H1 (cell line): ENCODE data around the gene TMEM222. TPM values are rescaled to one million over a fixed set of nuclear protein-coding genes. Genes with fewer than 3 reads are reported as not detected.

Experiments
- EGR1 ChIP-seq: IDR thresholded peaks from 2 replicates; pipeline ENCODE4 v1.6.1; 2011; ENCODE audit warnings: low read depth, low read length, borderline replicate concordance
- JUND ChIP-seq: IDR thresholded peaks from 2 replicates; pipeline ENCODE4 v1.6.1; 2011; ENCODE audit warnings: mild to moderate bottlenecking, improper control_type of control experiment, low read length
- POU5F1 ChIP-seq: IDR thresholded peaks from 2 replicates; pipeline ENCODE4 v1.6.1; 2011; ENCODE audit warnings: low read depth, mild to moderate bottlenecking, low read length, moderate library complexity
- USF2 ChIP-seq: IDR thresholded peaks from 2 replicates; pipeline ENCODE4 v1.6.1; 2011; ENCODE audit warnings: low read length, improper control_type of control experiment
- polyA plus RNA-seq, 7 experiments: library from polyadenylated mRNA; depleted of rRNA in 3 of 7; stranded (reverse) in 5 of 7; unstranded in 2 of 7; fragments of >200 nt in 5 of 7; fragments of 200-250 nt in 2 of 7; gene quantifications; 1 replicate in 5 of 7; 2 replicates in 1 of 7; 4 replicates in 1 of 7; pipeline versions ENCODE4 v1.2.1 to v1.2.3, GENCODE V29; 2011 to 2013; ENCODE audit warnings: missing spikeins in 2 of 7, mixed read lengths in 2 of 7
- total RNA-seq: library from RNA; stranded (reverse); fragmentation: NEBNext Ultra II Directional; extraction: Animal tissue kit (Norgen Biotek cat#: 25700); gene quantifications from 2 replicates; pipeline ENCODE4 v1.2.1, GENCODE V29; 2021
- TF ChIP-seq, protein P1 (sequence below): IDR thresholded peaks from 2 replicates; pipeline ENCODE4 v1.6.1; 2012; ENCODE audit warnings: low read length, inconsistent platforms
- TF ChIP-seq, protein P2 (sequence below): fragments of 300-600 bp; sonication (generic); IDR thresholded peaks from 2 replicates; pipeline ENCODE4 v1.7.1; 2012; ENCODE audit warnings: low read length, moderate library complexity, mild to moderate bottlenecking, inconsistent platforms; ENCODE audit not compliant: insufficient replicate concordance

Gene TMEM222
- total and polyA plus RNA-seq, 2 of the 8 experiments (the other 6 are each of a cell fraction or from before 2014, with no cell fraction given), result 27.0 to 51.8 TPM

DNA sequence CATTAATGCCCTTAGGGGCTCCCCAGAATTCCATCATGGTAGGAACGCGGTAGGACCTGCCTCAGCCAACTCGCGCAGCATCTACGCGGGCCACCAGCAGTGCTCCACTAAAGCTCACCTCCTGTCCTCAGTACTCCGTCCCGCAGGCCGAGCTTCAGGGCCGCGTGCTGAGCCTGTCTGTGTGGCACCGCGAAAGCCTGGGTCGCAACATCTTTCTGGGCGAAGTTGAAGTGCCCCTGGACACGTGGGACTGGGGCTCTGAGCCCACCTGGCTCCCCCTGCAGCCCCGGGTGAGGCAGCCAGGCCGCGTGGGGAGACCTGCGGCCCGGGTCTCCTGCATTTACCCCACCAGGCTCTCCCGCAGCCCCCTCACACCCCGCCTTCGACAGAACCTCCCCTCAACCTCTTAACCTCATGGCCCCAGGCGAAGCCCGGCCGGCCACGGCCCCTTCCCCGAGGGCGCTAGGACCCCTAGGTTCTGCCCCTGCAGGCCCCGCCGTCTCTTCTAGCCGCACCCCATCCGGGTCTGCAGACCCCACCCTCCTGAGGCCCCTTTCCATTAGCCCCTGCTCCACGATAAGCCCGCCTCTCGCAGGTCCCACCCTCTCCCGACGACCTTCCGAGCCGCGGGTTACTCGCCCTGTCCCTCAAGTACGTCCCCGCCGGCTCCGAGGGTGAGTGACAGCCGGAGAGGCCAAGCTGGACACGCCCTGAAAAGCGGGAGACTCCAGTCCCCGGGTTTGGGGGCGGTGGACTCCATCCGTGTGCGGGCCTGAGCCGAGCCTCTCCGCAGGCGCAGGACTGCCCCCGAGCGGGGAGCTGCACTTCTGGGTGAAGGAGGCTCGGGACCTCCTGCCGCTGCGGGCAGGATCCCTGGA lies 28.9 kb downstream of the TMEM222 start (continued):
- TF ChIP-seq, protein P1, sequence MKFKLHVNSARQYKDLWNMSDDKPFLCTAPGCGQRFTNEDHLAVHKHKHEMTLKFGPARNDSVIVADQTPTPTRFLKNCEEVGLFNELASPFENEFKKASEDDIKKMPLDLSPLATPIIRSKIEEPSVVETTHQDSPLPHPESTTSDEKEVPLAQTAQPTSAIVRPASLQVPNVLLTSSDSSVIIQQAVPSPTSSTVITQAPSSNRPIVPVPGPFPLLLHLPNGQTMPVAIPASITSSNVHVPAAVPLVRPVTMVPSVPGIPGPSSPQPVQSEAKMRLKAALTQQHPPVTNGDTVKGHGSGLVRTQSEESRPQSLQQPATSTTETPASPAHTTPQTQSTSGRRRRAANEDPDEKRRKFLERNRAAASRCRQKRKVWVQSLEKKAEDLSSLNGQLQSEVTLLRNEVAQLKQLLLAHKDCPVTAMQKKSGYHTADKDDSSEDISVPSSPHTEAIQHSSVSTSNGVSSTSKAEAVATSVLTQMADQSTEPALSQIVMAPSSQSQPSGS, result no peak
- TF ChIP-seq, protein P2, sequence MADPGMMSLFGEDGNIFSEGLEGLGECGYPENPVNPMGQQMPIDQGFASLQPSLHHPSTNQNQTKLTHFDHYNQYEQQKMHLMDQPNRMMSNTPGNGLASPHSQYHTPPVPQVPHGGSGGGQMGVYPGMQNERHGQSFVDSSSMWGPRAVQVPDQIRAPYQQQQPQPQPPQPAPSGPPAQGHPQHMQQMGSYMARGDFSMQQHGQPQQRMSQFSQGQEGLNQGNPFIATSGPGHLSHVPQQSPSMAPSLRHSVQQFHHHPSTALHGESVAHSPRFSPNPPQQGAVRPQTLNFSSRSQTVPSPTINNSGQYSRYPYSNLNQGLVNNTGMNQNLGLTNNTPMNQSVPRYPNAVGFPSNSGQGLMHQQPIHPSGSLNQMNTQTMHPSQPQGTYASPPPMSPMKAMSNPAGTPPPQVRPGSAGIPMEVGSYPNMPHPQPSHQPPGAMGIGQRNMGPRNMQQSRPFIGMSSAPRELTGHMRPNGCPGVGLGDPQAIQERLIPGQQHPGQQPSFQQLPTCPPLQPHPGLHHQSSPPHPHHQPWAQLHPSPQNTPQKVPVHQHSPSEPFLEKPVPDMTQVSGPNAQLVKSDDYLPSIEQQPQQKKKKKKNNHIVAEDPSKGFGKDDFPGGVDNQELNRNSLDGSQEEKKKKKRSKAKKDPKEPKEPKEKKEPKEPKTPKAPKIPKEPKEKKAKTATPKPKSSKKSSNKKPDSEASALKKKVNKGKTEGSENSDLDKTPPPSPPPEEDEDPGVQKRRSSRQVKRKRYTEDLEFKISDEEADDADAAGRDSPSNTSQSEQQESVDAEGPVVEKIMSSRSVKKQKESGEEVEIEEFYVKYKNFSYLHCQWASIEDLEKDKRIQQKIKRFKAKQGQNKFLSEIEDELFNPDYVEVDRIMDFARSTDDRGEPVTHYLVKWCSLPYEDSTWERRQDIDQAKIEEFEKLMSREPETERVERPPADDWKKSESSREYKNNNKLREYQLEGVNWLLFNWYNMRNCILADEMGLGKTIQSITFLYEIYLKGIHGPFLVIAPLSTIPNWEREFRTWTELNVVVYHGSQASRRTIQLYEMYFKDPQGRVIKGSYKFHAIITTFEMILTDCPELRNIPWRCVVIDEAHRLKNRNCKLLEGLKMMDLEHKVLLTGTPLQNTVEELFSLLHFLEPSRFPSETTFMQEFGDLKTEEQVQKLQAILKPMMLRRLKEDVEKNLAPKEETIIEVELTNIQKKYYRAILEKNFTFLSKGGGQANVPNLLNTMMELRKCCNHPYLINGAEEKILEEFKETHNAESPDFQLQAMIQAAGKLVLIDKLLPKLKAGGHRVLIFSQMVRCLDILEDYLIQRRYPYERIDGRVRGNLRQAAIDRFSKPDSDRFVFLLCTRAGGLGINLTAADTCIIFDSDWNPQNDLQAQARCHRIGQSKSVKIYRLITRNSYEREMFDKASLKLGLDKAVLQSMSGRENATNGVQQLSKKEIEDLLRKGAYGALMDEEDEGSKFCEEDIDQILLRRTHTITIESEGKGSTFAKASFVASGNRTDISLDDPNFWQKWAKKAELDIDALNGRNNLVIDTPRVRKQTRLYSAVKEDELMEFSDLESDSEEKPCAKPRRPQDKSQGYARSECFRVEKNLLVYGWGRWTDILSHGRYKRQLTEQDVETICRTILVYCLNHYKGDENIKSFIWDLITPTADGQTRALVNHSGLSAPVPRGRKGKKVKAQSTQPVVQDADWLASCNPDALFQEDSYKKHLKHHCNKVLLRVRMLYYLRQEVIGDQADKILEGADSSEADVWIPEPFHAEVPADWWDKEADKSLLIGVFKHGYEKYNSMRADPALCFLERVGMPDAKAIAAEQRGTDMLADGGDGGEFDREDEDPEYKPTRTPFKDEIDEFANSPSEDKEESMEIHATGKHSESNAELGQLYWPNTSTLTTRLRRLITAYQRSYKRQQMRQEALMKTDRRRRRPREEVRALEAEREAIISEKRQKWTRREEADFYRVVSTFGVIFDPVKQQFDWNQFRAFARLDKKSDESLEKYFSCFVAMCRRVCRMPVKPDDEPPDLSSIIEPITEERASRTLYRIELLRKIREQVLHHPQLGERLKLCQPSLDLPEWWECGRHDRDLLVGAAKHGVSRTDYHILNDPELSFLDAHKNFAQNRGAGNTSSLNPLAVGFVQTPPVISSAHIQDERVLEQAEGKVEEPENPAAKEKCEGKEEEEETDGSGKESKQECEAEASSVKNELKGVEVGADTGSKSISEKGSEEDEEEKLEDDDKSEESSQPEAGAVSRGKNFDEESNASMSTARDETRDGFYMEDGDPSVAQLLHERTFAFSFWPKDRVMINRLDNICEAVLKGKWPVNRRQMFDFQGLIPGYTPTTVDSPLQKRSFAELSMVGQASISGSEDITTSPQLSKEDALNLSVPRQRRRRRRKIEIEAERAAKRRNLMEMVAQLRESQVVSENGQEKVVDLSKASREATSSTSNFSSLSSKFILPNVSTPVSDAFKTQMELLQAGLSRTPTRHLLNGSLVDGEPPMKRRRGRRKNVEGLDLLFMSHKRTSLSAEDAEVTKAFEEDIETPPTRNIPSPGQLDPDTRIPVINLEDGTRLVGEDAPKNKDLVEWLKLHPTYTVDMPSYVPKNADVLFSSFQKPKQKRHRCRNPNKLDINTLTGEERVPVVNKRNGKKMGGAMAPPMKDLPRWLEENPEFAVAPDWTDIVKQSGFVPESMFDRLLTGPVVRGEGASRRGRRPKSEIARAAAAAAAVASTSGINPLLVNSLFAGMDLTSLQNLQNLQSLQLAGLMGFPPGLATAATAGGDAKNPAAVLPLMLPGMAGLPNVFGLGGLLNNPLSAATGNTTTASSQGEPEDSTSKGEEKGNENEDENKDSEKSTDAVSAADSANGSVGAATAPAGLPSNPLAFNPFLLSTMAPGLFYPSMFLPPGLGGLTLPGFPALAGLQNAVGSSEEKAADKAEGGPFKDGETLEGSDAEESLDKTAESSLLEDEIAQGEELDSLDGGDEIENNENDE, result no peak
- no peak for TF ChIP-seq JUND
- TF ChIP-seq POU5F1, result no peak
- TF ChIP-seq EGR1, result no peak
- no peak for TF ChIP-seq USF2
